BLaER1 (cell line): Measurements from ENCODE around the gene STYXL1.

Experiments used
- H3K27ac ChIP-seq: shearing (Covaris generic); formaldehyde crosslinking; 2 replicates; pipeline ENCODE4 v1.8.1; 2022
- H3K27me3 ChIP-seq: shearing (Covaris generic); formaldehyde crosslinking; 2 replicates; pipeline ENCODE4 v1.8.1; 2022
- H3K36me3 ChIP-seq: shearing (Covaris generic); formaldehyde crosslinking; 2 replicates; pipeline ENCODE4 v1.8.1; 2022
- H3K4me1 ChIP-seq: shearing (Covaris generic); formaldehyde crosslinking; 2 replicates; pipeline ENCODE4 v1.8.1; 2022
- H3K4me2 ChIP-seq: shearing (Covaris generic); formaldehyde crosslinking; 2 replicates; pipeline ENCODE4 v1.8.1; 2022
- H3K4me3 ChIP-seq: shearing (Covaris generic); formaldehyde crosslinking; 2 replicates; pipeline ENCODE4 v1.8.1; 2022
- H3K9ac ChIP-seq: shearing (Covaris generic); formaldehyde crosslinking; 2 replicates; pipeline ENCODE4 v1.8.1; 2022
- H3K9me3 ChIP-seq: shearing (Covaris generic); formaldehyde crosslinking; 2 replicates; pipeline ENCODE4 v1.8.1; 2022
- H4K20me1 ChIP-seq: shearing (Covaris generic); formaldehyde crosslinking; 2 replicates; pipeline ENCODE4 v1.8.1; 2022
- Cebpa-rat ChIP-seq: shearing (Covaris generic); IDR thresholded peaks from 2 replicates; pipeline ENCODE4 v1.8.1; 2022

The STYXL1 gene

GRCh38 chr7:75951506-75951905, 96.3 kb downstream of the STYXL1 start:
- Histone ChIP-seq H3K36me3 (peaks cover 32% of the 10 kb centered on the region), H4K20me1 (peaks cover 73% of the 10 kb centered on the region), H3K9me3 (no peaks in the 10 kb centered on the region), H3K4me3 (no peak overlapping the region), H3K27me3 (no peaks in the 10 kb centered on the region), H3K9ac (no peak overlapping the region), H3K27ac (no peak overlapping the region), H3K4me2 (no peak overlapping the region), H3K4me1 (peaks cover 9% of the 10 kb centered on the region)
- no peak for TF ChIP-seq Cebpa-rat

DNA sequence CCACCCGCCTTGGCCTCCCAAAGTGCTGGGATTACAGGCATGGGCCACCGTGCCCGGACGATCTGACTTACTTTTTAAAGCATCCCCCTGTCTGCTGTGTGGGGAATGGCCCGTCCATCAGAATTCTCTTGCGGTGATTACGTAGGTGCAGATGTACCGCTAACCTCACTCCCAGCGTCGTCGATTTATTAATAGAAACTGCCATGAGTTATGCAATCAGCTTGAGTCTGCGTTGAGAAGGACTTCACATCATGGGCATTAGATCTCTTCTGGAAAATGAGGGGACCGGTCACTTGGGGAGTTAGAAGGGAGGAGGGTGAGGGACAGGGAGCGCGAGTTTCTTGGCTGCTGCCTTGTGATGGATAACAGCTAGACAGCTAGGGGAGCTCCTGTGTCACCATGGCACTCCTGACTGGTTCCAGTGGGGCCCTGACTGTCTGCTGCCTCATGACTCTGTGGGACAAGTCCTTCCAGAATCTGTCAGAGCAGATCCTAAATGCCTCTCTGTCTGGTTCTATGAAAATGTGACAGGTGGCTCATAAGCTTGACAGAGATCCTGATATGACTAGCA, 97.6 kb downstream of the STYXL1 start:
- Histone ChIP-seq H3K4me2 (no peak overlapping the region), H3K27me3 (no peaks in the 10 kb centered on the region), H4K20me1 (peaks cover 73% of the 10 kb centered on the region), H3K4me3 (no peak overlapping the region), H3K4me1 (peaks cover 4% of the 10 kb centered on the region), H3K27ac (no peak overlapping the region), H3K9me3 (no peaks in the 10 kb centered on the region), H3K36me3 (peaks cover 19% of the 10 kb centered on the region), H3K9ac (no peak overlapping the region)
- TF ChIP-seq Cebpa-rat = no peak

GRCh38 chr7:75948179-75948578, 99.6 kb downstream of the STYXL1 start:
- H3K4me1 ChIP-seq = no peaks in the 10 kb centered on the region
- H3K9ac ChIP-seq = no peak overlapping the region
- H3K27me3 ChIP-seq = no peaks in the 10 kb centered on the region
- H4K20me1 ChIP-seq = peaks cover 56% of the 10 kb centered on the region; the same call in 1 of the 2 replicates
- no peak for TF ChIP-seq Cebpa-rat
- H3K9me3 ChIP-seq = no peaks in the 10 kb centered on the region
- no peak overlapping the region for H3K4me3 ChIP-seq
- H3K4me2 ChIP-seq = no peak overlapping the region
- no peaks in the 10 kb centered on the region for H3K36me3 ChIP-seq
- H3K27ac ChIP-seq = no peak overlapping the region
